HG03060 (cell line): Measurements from ENCODE around the gene TNS3.

Experiments
- ATAC-seq: cut with Tn5 transposase; IDR thresholded peaks from one replicate; pipeline ENCODE4 v1.9.1; 2021; ENCODE audit warnings: low read depth, moderate number of reproducible peaks; ENCODE audit not compliant: unreplicated experiment

The TNS3 gene

GRCh38 chr7:47440320-47440719, 141.6 kb downstream of the TNS3 start:
- no peak for ATAC-seq

- ATAC-seq, result no peak
Observed at GRCh38 chr7:47439181-47439667, 142.7 kb downstream of the TNS3 start.

GRCh38 chr7:47438411-47439029, 143.4 kb downstream of the TNS3 start:
- no peak for ATAC-seq

- no peak for ATAC-seq
Observed at GRCh38 chr7:47435889-47436312, 146.0 kb downstream of the TNS3 start.

- ATAC-seq, result no peak
Observed at GRCh38 chr7:47433564-47433895, 148.4 kb downstream of the TNS3 start.

- no peak for ATAC-seq
Observed at GRCh38 chr7:47432671-47433563, 149.0 kb downstream of the TNS3 start.

- ATAC-seq, result no peak
Observed at GRCh38 chr7:47430422-47430821, 151.5 kb downstream of the TNS3 start.

- no peak for ATAC-seq
Observed at GRCh38 chr7:47428768-47429472, 153.0 kb downstream of the TNS3 start.

GRCh38 chr7:47428052-47428767, 153.7 kb downstream of the TNS3 start:
- ATAC-seq, result no peak

GRCh38 chr7:47427051-47427643, 154.8 kb downstream of the TNS3 start:
- ATAC-seq, result no peak

- no peak for ATAC-seq
Observed at GRCh38 chr7:47424523-47424922, 157.4 kb downstream of the TNS3 start.

GRCh38 chr7:47423196-47423595, 158.7 kb downstream of the TNS3 start:
- ATAC-seq, result no peak

- no peak for ATAC-seq
Observed at GRCh38 chr7:47422611-47423010, 159.3 kb downstream of the TNS3 start.

- no peak for ATAC-seq
Observed at GRCh38 chr7:47421456-47421855, 160.5 kb downstream of the TNS3 start.

GRCh38 chr7:47420122-47420780, 161.7 kb downstream of the TNS3 start:
- no peak for ATAC-seq

- ATAC-seq, result no peak
Observed at GRCh38 chr7:47419471-47419870, 162.4 kb downstream of the TNS3 start.

GRCh38 chr7:47418601-47419309, 163.2 kb downstream of the TNS3 start:
- ATAC-seq, result no peak

GRCh38 chr7:47416492-47417480, 165.1 kb downstream of the TNS3 start:
- no peak for ATAC-seq
